GM10266 (cell line): ENCODE data around the gene FOXN3.

ENCODE experiments used
- DNase-seq: peaks from one replicate; pipeline ENCODE4 v3.0.0; 2012; ENCODE audit errors: extremely low spot score
- CTCF ChIP-seq: IDR thresholded peaks from 2 replicates; pipeline ENCODE4 v1.5.1; 2012; ENCODE audit warnings: mild to moderate bottlenecking, low read depth; ENCODE audit not compliant: control insufficient read depth, insufficient read depth; ENCODE audit errors: missing control alignments

The FOXN3 gene

GRCh38 chr14:89382901-89383845, 33.9 kb downstream of the FOXN3 start:
- no peak for TF ChIP-seq CTCF
- DNase-seq = no peak

- TF ChIP-seq CTCF = no peak
- no peak for DNase-seq
Measured at GRCh38 chr14:89382487-89382886, 34.5 kb downstream of the FOXN3 start.

GRCh38 chr14:89379891-89380820, 36.9 kb downstream of the FOXN3 start:
- TF ChIP-seq CTCF = no peak
- no peak for DNase-seq

GRCh38 chr14:89379006-89379405, 38.0 kb downstream of the FOXN3 start:
- no peak for TF ChIP-seq CTCF
- DNase-seq = no peak

GRCh38 chr14:89378119-89378518, 38.9 kb downstream of the FOXN3 start:
- TF ChIP-seq CTCF = no peak
- peak; percentile 61 for DNase-seq

- no peak for TF ChIP-seq CTCF
- no peak for DNase-seq
Measured at GRCh38 chr14:89377544-89377943, 39.5 kb downstream of the FOXN3 start.
